ENCODE results near the gene PTH.

PTH gene

DNA sequence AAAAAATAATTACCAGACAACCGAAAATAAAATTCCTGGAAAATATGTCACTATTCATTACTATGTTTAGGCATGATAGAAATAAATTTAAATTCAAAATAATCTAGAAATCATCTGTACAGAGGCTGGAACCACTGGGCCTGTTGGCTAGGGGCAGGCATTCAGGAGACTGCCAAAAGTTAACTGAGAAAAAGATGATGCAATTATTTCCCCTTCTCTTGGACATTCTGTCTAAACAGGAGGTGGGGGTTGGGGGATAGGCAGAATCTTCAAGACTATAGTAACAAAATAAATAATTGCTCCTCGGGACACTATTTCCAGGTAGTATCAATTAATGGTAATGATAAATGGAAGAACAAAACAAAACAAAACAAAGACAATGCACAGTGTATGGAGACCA is 46.9 kb downstream of the PTH start:
- DNase-seq (ENCODE audit: low spot score) = no peak

DNA sequence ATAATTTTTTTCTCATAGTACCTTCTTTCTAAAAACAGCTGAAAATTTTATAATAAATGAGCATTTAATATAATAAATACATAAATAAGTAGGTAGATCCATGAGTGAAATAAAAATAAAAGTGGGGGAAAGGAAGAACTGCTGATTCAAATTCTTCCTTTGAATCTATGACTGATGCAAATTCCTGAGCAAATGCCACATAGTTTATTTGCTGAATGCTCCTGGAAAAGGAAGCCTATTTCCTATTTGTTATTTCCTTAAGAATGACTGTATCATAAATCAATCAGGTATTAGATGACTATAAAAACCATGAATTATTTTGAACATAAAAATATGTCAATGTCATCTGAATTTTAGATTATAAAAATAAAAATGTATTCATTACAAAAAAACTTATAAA is 49.4 kb downstream of the PTH start:
- DNase-seq (ENCODE audit: low spot score) = no peak

DNA sequence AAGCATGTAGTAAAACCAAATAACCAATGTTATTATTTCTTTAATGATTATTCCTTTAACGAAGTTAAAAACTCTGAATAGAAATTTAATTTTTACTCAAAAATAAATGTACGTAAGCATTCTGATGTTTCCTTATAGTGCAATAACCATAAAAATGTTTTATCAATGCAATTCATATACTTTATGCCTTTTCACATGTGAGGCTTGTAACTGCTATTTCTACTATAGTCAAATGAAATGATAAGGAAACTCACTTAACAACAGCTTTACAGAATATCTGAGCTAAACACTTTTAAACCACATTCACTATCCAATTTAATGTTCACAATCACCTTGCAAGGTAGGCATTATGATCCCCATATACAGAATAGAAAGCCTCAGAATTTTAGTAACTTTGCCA is 50.2 kb downstream of the PTH start:
- DNase-seq (ENCODE audit: low spot score) = no peak
